Measurements from ENCODE around the gene KIAA1671.

The KIAA1671 gene

DNA sequence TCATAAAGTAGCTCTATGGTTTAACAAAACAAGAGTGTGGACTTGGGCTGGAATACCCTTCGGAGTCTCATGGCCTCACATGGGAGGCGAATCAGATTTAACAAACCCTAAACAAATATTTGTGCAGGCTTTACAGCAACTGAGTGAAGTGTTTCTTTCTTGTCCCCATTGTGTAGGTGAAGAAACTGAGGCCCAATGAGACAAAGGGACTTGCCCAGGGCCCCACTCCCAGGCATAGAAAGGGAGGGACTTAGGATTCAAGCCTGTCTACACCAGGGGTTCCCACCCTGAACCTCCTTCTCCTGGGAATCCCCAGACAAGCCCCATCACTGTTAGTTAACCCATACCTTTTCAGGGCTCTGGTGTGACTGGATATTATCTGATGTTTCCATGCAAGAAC is 192.0 kb downstream of the KIAA1671 start:
- peaks cover 4% of the 10 kb centered on the region for H3K27me3 Mint-ChIP-seq
- no peaks in the 10 kb centered on the region for H3K9me3 Mint-ChIP-seq
- no peaks in the 10 kb centered on the region for H3K4me1 Mint-ChIP-seq
- no peak for ATAC-seq
- H3K27ac Mint-ChIP-seq = no peak overlapping the region
- no peak overlapping the region for H3K4me3 Mint-ChIP-seq
- no peaks in the 10 kb centered on the region for H3K36me3 Mint-ChIP-seq

DNA sequence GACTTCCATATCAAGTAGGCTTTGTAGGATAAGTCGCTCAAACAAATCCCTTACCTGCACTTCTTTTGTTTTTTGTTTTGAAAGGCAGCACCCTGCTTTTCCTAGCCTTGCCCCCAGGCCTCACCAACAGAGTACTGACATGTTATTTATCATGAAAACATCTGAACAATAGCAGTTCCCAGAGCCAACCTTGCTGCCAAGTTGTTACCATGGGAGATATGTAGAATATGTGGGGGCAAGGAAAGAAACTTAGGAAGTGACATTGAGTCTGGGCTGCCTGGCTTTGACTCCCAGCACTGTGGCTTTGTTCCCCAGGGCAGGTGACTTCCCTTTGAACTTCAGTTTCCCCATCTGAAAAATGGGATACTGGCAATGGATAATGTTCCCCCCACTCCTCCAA is 193.8 kb downstream of the KIAA1671 start:
- no peaks in the 10 kb centered on the region for H3K36me3 Mint-ChIP-seq
- no peak overlapping the region for H3K27ac Mint-ChIP-seq
- H3K9me3 Mint-ChIP-seq = no peaks in the 10 kb centered on the region
- peaks cover 11% of the 10 kb centered on the region for H3K27me3 Mint-ChIP-seq
- no peak for ATAC-seq
- no peak overlapping the region for H3K4me3 Mint-ChIP-seq
- no peaks in the 10 kb centered on the region for H3K4me1 Mint-ChIP-seq

DNA sequence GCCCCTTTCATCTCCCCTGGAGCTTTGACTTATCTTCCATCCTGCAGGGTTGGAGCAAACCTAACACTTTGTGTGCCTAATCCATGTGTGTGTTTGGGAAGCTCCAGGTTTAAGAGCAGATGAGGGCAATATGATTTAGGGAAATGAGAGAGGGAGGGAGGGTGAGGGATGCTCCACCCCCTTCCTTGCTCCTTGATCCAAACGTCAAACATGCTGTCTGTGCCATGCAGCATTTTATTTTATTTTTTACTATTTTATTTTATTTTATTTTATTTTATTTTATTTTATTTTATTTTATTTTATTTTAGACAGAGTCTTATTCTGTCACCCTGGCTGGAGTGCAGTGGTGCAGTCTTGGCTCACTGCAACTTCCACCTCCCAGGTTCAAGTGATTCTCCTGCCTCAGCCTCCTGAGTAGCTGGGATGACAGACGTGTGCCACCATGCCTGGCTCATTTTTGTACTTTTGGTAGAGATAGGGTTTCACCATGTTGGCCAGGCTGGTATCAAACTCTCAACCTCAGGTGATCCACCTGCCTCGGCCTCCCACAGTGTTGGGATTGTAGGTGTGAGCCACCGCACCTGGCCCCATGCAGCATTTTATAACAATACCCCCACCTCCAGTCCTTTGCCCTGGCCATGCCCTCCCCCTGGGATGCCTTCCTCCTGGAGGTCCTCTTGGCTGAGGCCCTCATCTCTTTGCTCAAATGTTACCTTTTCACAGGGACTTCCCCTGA is 194.6 kb downstream of the KIAA1671 start:
- H3K27me3 Mint-ChIP-seq = peaks cover 11% of the 10 kb centered on the region
- no peak overlapping the region for H3K27ac Mint-ChIP-seq
- no peaks in the 10 kb centered on the region for H3K9me3 Mint-ChIP-seq
- ATAC-seq = no peak
- H3K4me1 Mint-ChIP-seq = no peaks in the 10 kb centered on the region
- H3K4me3 Mint-ChIP-seq = no peak overlapping the region
- no peaks in the 10 kb centered on the region for H3K36me3 Mint-ChIP-seq

- ATAC-seq = no peak
Observed at GRCh38 chr22:25147642-25147928, 195.1 kb downstream of the KIAA1671 start.

DNA sequence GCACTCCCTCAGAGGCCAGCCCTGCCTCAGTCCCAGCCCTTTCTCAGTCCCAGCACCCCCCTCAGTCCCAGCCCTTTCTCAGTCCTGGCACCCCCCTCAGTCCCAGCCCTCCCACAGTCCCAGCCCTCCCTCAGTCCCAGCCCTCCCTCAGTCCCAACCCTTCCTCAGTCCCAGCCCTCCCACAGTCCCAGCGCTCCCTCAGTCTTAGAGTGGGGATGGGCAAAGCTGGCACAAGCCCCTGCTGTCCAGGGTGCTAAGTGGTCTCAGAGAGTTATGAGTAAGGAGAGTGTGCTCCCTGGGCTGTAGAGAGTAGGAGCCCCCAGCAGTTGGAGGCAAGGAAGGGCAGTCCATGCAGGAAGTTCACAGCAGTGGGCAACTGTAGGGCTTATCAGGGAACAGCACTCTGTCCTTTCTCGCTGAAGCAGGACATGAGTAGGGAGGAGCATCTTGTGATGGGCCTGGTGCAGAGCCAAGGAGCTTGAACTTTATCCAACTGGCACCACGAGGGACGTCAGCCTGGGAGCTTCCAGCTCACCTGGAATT is 195.7 kb downstream of the KIAA1671 start:
- peak; percentile 47 for ATAC-seq
- Mint-ChIP-seq H3K36me3 (no peaks in the 10 kb centered on the region), H3K4me1 (no peaks in the 10 kb centered on the region), H3K4me3 (no peak overlapping the region), H3K27ac (no peak overlapping the region), H3K9me3 (no peaks in the 10 kb centered on the region), H3K27me3 (peaks cover 11% of the 10 kb centered on the region)

More at GRCh38 chr22:25147642-25147928, 195.1 kb downstream of the KIAA1671 start:
- Mint-ChIP-seq H3K36me3 (no peaks in the 10 kb centered on the region), H3K9me3 (no peaks in the 10 kb centered on the region), H3K27me3 (peaks cover 11% of the 10 kb centered on the region), H3K4me3 (no peak overlapping the region), H3K4me1 (no peaks in the 10 kb centered on the region), H3K27ac (no peak overlapping the region)

- ATAC-seq = no peak
- Mint-ChIP-seq H3K27ac (no peak overlapping the region), H3K27me3 (peaks cover 11% of the 10 kb centered on the region), H3K36me3 (no peaks in the 10 kb centered on the region), H3K4me3 (no peak overlapping the region), H3K4me1 (no peaks in the 10 kb centered on the region), H3K9me3 (no peaks in the 10 kb centered on the region)
Observed at GRCh38 chr22:25149014-25149413, 196.5 kb downstream of the KIAA1671 start.

DNA sequence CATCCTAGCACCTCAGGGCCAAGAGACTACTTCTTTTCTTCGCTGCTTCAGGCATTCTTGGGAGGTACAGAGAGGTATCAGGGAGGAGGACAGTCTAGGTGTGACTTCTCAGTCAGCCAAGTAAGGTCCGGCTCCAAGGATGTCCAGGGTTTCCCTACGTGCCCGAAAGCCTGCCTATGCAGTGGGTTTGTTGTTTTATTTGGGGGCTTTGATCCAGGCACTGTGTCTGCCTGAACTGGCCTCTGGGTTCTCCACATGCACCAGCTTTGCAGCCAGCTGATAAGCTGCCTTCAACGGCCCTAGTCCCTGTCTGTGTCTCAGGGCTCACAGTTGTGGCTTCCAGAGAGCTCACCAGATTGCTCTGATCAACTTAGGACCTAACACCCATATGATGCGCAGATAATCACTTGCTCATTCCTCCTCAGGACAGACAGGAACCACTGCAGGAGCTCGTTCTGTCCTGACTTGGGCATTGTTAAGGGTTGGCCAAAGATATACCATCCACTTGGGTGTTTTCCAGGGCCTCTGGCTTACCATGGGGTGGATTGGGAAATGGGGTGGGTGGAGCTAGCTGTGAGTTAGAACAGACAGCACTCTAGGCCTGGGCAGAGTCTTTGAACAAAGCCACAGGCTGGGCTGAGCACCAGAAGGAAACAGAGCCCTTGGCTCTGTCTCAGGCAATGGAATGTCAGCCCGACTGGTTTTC is 201.6 kb downstream of the KIAA1671 start:
- H3K27ac Mint-ChIP-seq = no peak overlapping the region
- no peaks in the 10 kb centered on the region for H3K9me3 Mint-ChIP-seq
- H3K4me1 Mint-ChIP-seq = no peaks in the 10 kb centered on the region
- ATAC-seq = peak; percentile 13
- no peaks in the 10 kb centered on the region for H3K36me3 Mint-ChIP-seq
- H3K4me3 Mint-ChIP-seq = no peak overlapping the region
- H3K27me3 Mint-ChIP-seq = peaks cover 11% of the 10 kb centered on the region

DNA sequence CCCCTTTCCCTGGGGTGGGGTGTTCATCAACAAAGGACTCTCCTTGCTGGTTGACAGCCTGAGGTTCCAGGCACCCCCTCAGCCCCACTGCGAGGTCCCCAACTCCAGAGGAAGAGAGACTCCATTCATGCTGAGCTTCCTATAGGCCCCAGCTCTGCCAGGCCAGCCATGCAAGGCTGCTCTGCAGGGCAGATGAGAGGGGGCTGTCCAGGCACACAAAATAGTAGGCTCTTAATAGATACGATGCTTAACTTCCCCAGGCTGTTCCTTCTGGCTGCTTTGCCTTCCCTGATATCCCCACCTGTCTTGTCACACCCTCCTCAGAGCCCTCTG is 202.1 kb downstream of the KIAA1671 start:
- peak; percentile 24 for ATAC-seq
- no peaks in the 10 kb centered on the region for H3K9me3 Mint-ChIP-seq
- no peak overlapping the region for H3K27ac Mint-ChIP-seq
- peaks cover 6% of the 10 kb centered on the region for H3K27me3 Mint-ChIP-seq
- H3K4me1 Mint-ChIP-seq = no peaks in the 10 kb centered on the region
- H3K4me3 Mint-ChIP-seq = no peak overlapping the region
- H3K36me3 Mint-ChIP-seq = no peaks in the 10 kb centered on the region

GRCh38 chr22:25156736-25157135 is 204.2 kb downstream of the KIAA1671 start:
- H3K4me1 Mint-ChIP-seq = no peaks in the 10 kb centered on the region

DNA sequence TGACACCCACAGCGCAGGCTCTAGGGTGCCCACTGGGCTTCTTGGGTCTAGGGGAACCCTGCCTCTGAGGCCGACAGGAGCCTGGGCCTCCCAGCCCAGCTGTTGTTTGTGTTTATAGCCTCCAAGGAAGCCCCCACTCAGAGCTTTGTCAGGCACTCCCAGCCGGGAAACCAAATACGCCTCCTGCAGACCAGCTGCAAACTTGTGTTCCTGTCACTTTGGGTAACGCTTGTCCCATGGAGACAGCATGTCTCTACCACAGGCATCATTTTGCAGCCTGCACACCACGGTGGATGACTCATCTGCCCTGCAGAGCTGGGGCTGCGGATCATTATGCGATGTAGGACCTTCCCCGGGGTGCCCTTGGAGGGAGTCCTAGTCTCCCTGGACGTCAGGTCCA is 206.5 kb downstream of the KIAA1671 start:
- Mint-ChIP-seq H3K27me3 (peaks cover 14% of the 10 kb centered on the region), H3K4me1 (no peaks in the 10 kb centered on the region), H3K9me3 (no peaks in the 10 kb centered on the region), H3K4me3 (no peak overlapping the region), H3K27ac (no peak overlapping the region), H3K36me3 (no peaks in the 10 kb centered on the region)
- ATAC-seq = no peak

More at GRCh38 chr22:25156736-25157135, 204.2 kb downstream of the KIAA1671 start:
- Mint-ChIP-seq H3K4me3 (no peak overlapping the region), H3K36me3 (no peaks in the 10 kb centered on the region), H3K27ac (no peak overlapping the region), H3K9me3 (no peaks in the 10 kb centered on the region), H3K27me3 (peaks cover 14% of the 10 kb centered on the region)
- ATAC-seq = no peak

DNA sequence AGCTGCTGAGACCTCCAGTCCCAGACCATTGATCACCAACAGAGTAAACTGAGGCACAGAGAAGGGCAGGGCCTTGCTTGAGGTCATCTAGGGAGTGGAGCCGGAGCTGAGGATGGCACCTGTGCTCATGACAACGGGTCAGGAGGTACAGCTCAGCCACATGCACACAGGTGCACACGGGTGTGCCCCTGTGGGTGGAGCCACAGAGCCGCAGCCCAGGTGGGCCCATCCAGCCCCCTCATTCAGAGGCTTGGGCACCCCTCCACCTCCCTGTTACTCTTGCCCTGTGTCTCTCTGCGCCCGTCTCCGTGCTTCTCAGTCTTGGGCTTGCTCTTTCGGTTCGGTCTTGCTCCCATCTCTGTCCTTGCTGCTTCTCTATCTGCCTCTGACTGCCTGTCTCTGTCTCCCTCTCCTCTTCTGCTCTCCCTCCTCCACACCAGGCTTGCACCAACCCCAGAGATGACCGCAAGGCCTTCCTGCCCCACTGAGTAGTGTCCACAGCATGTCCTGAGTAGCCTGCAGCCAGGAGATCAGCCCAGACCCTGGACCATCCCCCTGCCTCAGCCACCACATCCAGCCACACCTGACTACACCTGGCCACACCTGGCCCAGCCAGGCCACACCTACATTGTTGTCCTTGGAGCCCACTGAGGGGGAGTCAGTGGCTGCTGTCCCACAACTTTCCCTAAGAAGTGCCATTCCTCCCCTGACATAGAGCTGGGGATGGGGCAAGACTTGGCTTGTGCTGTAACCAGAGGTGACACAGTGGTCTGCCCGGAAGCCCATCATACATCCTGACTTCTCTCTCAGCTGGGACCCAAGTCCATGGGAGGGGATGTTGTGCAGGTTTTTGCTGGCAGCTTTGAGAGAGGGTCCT is 207.8 kb downstream of the KIAA1671 start:
- Mint-ChIP-seq H3K36me3 (no peaks in the 10 kb centered on the region), H3K4me1 (no peaks in the 10 kb centered on the region), H3K27ac (no peak overlapping the region), H3K4me3 (no peak overlapping the region), H3K9me3 (no peaks in the 10 kb centered on the region), H3K27me3 (peaks cover 16% of the 10 kb centered on the region)
- no peak for ATAC-seq

GRCh38 chr22:25161017-25161915 is 208.8 kb downstream of the KIAA1671 start:
- Mint-ChIP-seq H3K4me3 (no peak overlapping the region), H3K36me3 (no peaks in the 10 kb centered on the region), H3K4me1 (no peaks in the 10 kb centered on the region), H3K27me3 (peaks cover 25% of the 10 kb centered on the region), H3K9me3 (no peaks in the 10 kb centered on the region), H3K27ac (no peak overlapping the region)
- peak; percentile 13 for ATAC-seq

DNA sequence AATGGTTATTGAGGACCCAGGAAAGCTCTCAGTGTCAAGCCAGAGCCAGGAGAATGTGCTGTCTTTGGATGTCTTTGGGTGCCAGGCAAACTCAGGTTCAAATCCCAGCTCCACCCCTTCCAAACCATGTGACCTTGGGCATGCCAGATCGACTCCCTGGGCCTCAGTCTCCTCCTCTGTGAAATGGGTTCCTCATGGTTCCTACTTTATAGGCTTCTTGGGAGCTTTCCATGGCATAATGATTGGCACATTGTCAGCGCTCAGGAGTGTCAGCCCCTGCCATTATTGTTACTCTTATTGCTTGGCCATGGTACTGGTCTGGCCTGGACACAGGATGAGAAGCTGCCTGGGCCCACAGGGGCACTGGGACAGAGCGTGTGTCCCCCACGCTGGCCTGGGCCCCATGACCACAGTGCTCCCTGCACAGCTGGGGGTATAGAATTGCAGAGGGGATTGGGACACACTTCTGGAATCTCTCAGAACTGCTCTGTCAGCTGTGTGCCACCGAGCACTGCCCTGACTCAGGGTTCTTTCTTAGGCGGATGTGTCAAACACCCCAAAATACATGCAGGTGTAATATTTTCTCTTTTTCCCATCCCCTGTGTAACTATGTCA is 209.5 kb downstream of the KIAA1671 start:
- H3K4me1 Mint-ChIP-seq = no peaks in the 10 kb centered on the region
- H3K27me3 Mint-ChIP-seq = peaks cover 29% of the 10 kb centered on the region
- no peak overlapping the region for H3K27ac Mint-ChIP-seq
- no peaks in the 10 kb centered on the region for H3K36me3 Mint-ChIP-seq
- H3K4me3 Mint-ChIP-seq = no peak overlapping the region
- ATAC-seq = no peak
- H3K9me3 Mint-ChIP-seq = no peaks in the 10 kb centered on the region

GRCh38 chr22:25162561-25162960 is 210.0 kb downstream of the KIAA1671 start:
- no peak overlapping the region for H3K4me3 Mint-ChIP-seq
- ATAC-seq = no peak
- H3K27ac Mint-ChIP-seq = no peak overlapping the region
- no peaks in the 10 kb centered on the region for H3K4me1 Mint-ChIP-seq
- H3K9me3 Mint-ChIP-seq = no peaks in the 10 kb centered on the region
- H3K27me3 Mint-ChIP-seq = peaks cover 29% of the 10 kb centered on the region
- no peaks in the 10 kb centered on the region for H3K36me3 Mint-ChIP-seq

Data from stimulated activated memory B cell treated with anti-CD40 and anti-IgM and Interleukin-4, amounts not matched to agents 10 μg/mL and 1 μg/mL and 100 μg/mL, for 72 hours (primary cell).